CD14-positive monocyte (primary cell): ENCODE measurements around the gene DSCAML1. TPM values are rescaled to one million over a fixed set of nuclear protein-coding genes. Genes with fewer than 3 reads are reported as not detected.

ENCODE experiments used
- DNase-seq, 3 donors: peaks; one replicate each; pipeline ENCODE4 v3.0.0-alpha.2; 2011 to 2022
- H2AFZ ChIP-seq: 2 replicates; pipeline ENCODE4 v1.6.0; 2012; ENCODE audit warnings: mild to moderate bottlenecking, low read depth, low read length, inconsistent platforms; ENCODE audit not compliant: insufficient read depth, poor library complexity, severe bottlenecking
- H3K27ac ChIP-seq, 2 donors: 1 replicate in 1 of 2; 2 replicates in 1 of 2; pipeline ENCODE4 v1.5.1; 2012 to 2013; ENCODE audit warnings: low read length in 2 of 2, control low read depth in 1 of 2, inconsistent platforms in 1 of 2, low read depth in 1 of 2, mild to moderate bottlenecking in 1 of 2
- H3K27me3 ChIP-seq, 2 donors: one replicate each; pipeline versions ENCODE4 v1.6.0 to v1.6.1; 2011 to 2013; ENCODE audit warnings: low read length in 2 of 2; ENCODE audit not compliant: control insufficient read depth in 2 of 2, insufficient read depth in 2 of 2
- H3K36me3 ChIP-seq, 2 donors: replicated peaks in 1 of 2; 1 replicate in 1 of 2; 2 replicates in 1 of 2; pipeline versions ENCODE4 v1.5.1 to v1.6.1; 2012 to 2013; ENCODE audit warnings: low read length in 2 of 2, control low read depth in 1 of 2, inconsistent platforms in 1 of 2, mild to moderate bottlenecking in 1 of 2; ENCODE audit not compliant: insufficient read depth in 2 of 2, control insufficient read depth in 1 of 2
- H3K4me1 ChIP-seq, 2 donors: 1 replicate in 1 of 2; 2 replicates in 1 of 2; pipeline versions ENCODE4 v1.5.1 to v1.6.1; 2012 to 2013; ENCODE audit warnings: low read length in 2 of 2, control low read depth in 1 of 2, inconsistent platforms in 1 of 2, mild to moderate bottlenecking in 1 of 2, moderate library complexity in 1 of 2; ENCODE audit not compliant: insufficient read depth in 2 of 2, control insufficient read depth in 1 of 2
- H3K4me2 ChIP-seq: replicated peaks from 2 replicates; pipeline ENCODE3; 2012; ENCODE audit warnings: low read length, moderate library complexity, mild to moderate bottlenecking; ENCODE audit not compliant: poor library complexity, severe bottlenecking; ENCODE audit errors: extremely low read depth
- H3K4me3 ChIP-seq, 3 experiments: fragments of 200-600 bp in 1 of 3; sonication (generic) in 1 of 3; replicated peaks in 1 of 3; 1 replicate in 2 of 3; 2 replicates in 1 of 3; pipeline ENCODE4 v1.5.1; 2011 to 2013; ENCODE audit warnings: low read length in 3 of 3, mild to moderate bottlenecking in 3 of 3, control low read depth in 2 of 3, low read depth in 2 of 3, inconsistent platforms in 1 of 3, moderate library complexity in 1 of 3
- H3K79me2 ChIP-seq: 2 replicates; pipeline ENCODE4 v1.6.0; 2012; ENCODE audit warnings: mild to moderate bottlenecking, control low read depth, inconsistent platforms, low read length, moderate library complexity; ENCODE audit not compliant: insufficient read depth
- H3K9ac ChIP-seq: 2 replicates; pipeline ENCODE4 v1.6.0; 2017; ENCODE audit warnings: low read length, mild to moderate bottlenecking; ENCODE audit not compliant: insufficient read depth, poor library complexity, severe bottlenecking
- H3K9me3 ChIP-seq, 2 donors: replicated peaks in 1 of 2; 1 replicate in 1 of 2; 2 replicates in 1 of 2; pipeline versions ENCODE4 v1.5.1 to v1.6.1; 2012 to 2013; ENCODE audit warnings: low read length in 2 of 2, control low read depth in 1 of 2; ENCODE audit not compliant: control insufficient read depth in 1 of 2, insufficient read depth in 1 of 2
- H4K20me1 ChIP-seq: 2 replicates; pipeline ENCODE4 v1.6.0; 2012; ENCODE audit warnings: mild to moderate bottlenecking, low read length, control low read depth, moderate library complexity; ENCODE audit not compliant: insufficient read depth
- H3K27ac Mint-ChIP-seq, 7 donors: one replicate each; pipeline ENCODE4 v1.8.0; 2020; ENCODE audit warnings: mild to moderate bottlenecking in 7 of 7, mixed read lengths in 7 of 7, moderate library complexity in 6 of 7, inconsistent platforms in 2 of 7
- H3K27me3 Mint-ChIP-seq, 3 donors: one replicate each; pipeline ENCODE4 v1.8.0; 2021 to 2022; ENCODE audit warnings: low read depth in 3 of 3, mild to moderate bottlenecking in 3 of 3, mixed read lengths in 3 of 3, moderate library complexity in 3 of 3, inconsistent platforms in 1 of 3
- H3K36me3 Mint-ChIP-seq, 2 donors: one replicate each; pipeline ENCODE4 v1.8.0; 2020; ENCODE audit warnings: mixed read lengths in 2 of 2, inconsistent platforms in 1 of 2, mild to moderate bottlenecking in 1 of 2
- H3K4me1 Mint-ChIP-seq: one replicate; pipeline ENCODE4 v1.8.0; 2020; ENCODE audit warnings: mild to moderate bottlenecking, mixed read lengths
- H3K4me3 Mint-ChIP-seq, 2 donors: one replicate each; pipeline ENCODE4 v1.8.0; 2020; ENCODE audit warnings: mild to moderate bottlenecking in 2 of 2, mixed read lengths in 2 of 2, moderate library complexity in 1 of 2
- H3K9me3 Mint-ChIP-seq, 7 donors: one replicate each; pipeline ENCODE4 v1.8.0; 2020 to 2022; ENCODE audit warnings: mixed read lengths in 7 of 7, mild to moderate bottlenecking in 6 of 7, moderate library complexity in 6 of 7, inconsistent platforms in 2 of 7
- WGBS: methylation state at CpG from one replicate; pipeline ENCODE4 v1.1.5; 2013; ENCODE audit warnings: missing lambda C conversion rate; ENCODE audit not compliant: insufficient coverage; 5-methylcytosine and 5-hydroxymethylcytosine counted together
- intact Hi-C, 2 donors: fragments of 100-400 bp; cut with micrococcal nuclease; formaldehyde crosslinking; loops; one replicate each; pipeline versions ENCODE4 v1.15.0 to v1.15.1; 2023
- polyA plus RNA-seq, 3 donors: library from polyadenylated mRNA; depleted of rRNA in 1 of 3; unstranded in 2 of 3; stranded (reverse) in 1 of 3; fragments of 300-500 nt in 2 of 3; fragments of >200 nt in 1 of 3; fragmentation: Illumina TruSeq in 2 of 3; gene quantifications; 1 replicate in 2 of 3; 2 replicates in 1 of 3; pipeline ENCODE4 v1.2.3, GENCODE V29; 2012 to 2021
- TF ChIP-seq, protein P1 (sequence below): fragments of 200-600 bp; IDR thresholded peaks from one replicate; pipeline ENCODE4 v1.8.0; 2022; ENCODE audit warnings: antibody characterized with exemption, mild to moderate bottlenecking

DSCAML1 gene
- polyA plus RNA-seq, 3 donors = not detected

DNA sequence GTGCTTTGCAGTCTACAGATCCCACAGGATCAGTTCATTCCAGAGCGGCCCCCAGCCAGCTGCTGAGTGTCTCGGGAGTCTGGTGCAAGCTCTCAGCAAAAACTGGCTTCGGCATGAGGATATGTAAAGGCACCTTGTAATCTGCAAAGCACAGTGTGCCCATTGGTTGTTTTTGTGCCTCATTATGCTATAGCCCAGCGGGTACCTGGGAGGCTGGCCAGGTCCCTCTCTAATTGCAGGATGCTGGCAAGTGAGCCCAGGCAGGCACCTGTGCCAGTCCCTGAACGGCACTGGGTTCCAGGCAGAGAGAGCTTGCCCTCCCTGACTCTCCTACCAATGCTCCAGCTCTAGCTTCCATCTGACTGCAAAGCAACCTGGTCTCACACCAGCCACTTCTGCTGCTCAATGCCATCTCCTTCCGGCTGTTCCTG lies 128.7 kb downstream of the DSCAML1 start:
- Mint-ChIP-seq H3K4me3 (no peak overlapping the region), H3K36me3 (no peaks in the 10 kb centered on the region), H3K9me3 (no peaks in the 10 kb centered on the region), H3K4me1 (peaks cover 12% of the 10 kb centered on the region), H3K27ac (no peak overlapping the region), H3K27me3 (peaks cover 2 to 14% (median 9%) of the 10 kb centered on the region in 3 donors)
- Histone ChIP-seq H3K36me3 (no peaks in the 10 kb centered on the region), H3K27me3 (peaks cover 0 to 6% of the 10 kb centered on the region in 2 donors), H4K20me1 (no peaks in the 10 kb centered on the region), H3K4me3 (no peak overlapping the region), H3K9me3 (no peaks in the 10 kb centered on the region), H3K4me2 (no peak overlapping the region), H3K9ac (no peak overlapping the region), H3K27ac (no peak overlapping the region), H3K4me1 (peaks cover 4 to 5% of the 10 kb centered on the region in 2 donors), H3K79me2 (no peaks in the 10 kb centered on the region), H2AFZ (no peak overlapping the region)
- TF ChIP-seq, protein P1, sequence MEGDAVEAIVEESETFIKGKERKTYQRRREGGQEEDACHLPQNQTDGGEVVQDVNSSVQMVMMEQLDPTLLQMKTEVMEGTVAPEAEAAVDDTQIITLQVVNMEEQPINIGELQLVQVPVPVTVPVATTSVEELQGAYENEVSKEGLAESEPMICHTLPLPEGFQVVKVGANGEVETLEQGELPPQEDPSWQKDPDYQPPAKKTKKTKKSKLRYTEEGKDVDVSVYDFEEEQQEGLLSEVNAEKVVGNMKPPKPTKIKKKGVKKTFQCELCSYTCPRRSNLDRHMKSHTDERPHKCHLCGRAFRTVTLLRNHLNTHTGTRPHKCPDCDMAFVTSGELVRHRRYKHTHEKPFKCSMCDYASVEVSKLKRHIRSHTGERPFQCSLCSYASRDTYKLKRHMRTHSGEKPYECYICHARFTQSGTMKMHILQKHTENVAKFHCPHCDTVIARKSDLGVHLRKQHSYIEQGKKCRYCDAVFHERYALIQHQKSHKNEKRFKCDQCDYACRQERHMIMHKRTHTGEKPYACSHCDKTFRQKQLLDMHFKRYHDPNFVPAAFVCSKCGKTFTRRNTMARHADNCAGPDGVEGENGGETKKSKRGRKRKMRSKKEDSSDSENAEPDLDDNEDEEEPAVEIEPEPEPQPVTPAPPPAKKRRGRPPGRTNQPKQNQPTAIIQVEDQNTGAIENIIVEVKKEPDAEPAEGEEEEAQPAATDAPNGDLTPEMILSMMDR = no peak
- no peak for DNase-seq
- WGBS = 100% methylated on average over 5 of the region's 6 CpGs
- intact Hi-C loops = no loop called here

DNA sequence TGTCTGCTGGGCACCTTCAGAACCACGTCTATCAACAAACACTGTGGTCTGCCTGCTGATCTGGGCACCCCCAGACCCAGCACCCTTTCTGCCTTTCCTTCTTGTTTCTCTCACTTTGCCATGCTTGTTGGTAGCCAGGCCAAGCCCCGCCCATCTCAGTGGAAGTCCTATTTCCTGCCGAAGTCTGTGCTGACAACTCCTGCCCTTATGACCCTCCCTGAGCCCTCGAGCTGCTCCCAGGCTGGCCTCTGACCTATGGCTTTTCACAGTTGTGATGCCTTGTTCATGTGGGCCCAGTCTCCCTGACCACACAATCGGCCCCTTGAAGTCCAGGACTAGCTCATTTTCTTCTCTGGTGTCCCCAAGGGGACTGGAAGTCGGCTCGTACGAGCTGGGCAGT lies 132.1 kb downstream of the DSCAML1 start:
- H3K9ac ChIP-seq = no peak overlapping the region
- Mint-ChIP-seq H3K36me3 (no peaks in the 10 kb centered on the region), H3K4me3 (no peak overlapping the region), H3K9me3 (no peaks in the 10 kb centered on the region), H3K27me3 (peaks cover 5 to 16% (median 9%) of the 10 kb centered on the region in 3 donors), H3K27ac (peak overlapping the region in 1 of 7 donors; percentile 4), H3K4me1 (peaks cover 12% of the 10 kb centered on the region)
- no peaks in the 10 kb centered on the region for H3K36me3 ChIP-seq
- no peak overlapping the region for H3K4me2 ChIP-seq
- no peaks in the 10 kb centered on the region for H3K79me2 ChIP-seq
- intact Hi-C loops = no loop called here
- H3K9me3 ChIP-seq = no peaks in the 10 kb centered on the region
- H3K4me1 ChIP-seq = peaks cover 4 to 5% of the 10 kb centered on the region in 2 donors
- DNase-seq = no peak
- TF ChIP-seq, protein P1 = no peak
- peaks cover 0 to 7% of the 10 kb centered on the region in 2 donors for H3K27me3 ChIP-seq
- no peak overlapping the region for H3K27ac ChIP-seq
- H2AFZ ChIP-seq = no peak overlapping the region
- H4K20me1 ChIP-seq = no peaks in the 10 kb centered on the region
- H3K4me3 ChIP-seq = no peak overlapping the region
- WGBS = 61% methylated on average over 8 of the region's 8 CpGs
